Panc1 (cell line): ENCODE results near the gene FSTL5. TPM values are rescaled to one million over a fixed set of nuclear protein-coding genes. Genes with fewer than 3 reads are reported as not detected.

ENCODE experiments used
- ATAC-seq: fragments of 200-7000 bp; cut with Tn5 transposase; 2 replicates; pipeline ENCODE4 v1.9.1; 2020; ENCODE audit warnings: mild to moderate bottlenecking, moderate library complexity
- BruUV-seq: library from RNA; stranded (reverse); fragments of 400-500 nt; replicated peaks from 2 replicates; lab custom pipeline; 2021; lab: Mats Ljungman, UMichigan
- CTCF ChIA-PET: fragments of 300-600 bp; sonication (Branson Sonifier 250); formaldehyde crosslinking; loops from one replicate; lab custom pipeline; 2022; ENCODE audit warnings: antibody characterized with exemption; lab: Charles Lee
- POLR2A ChIA-PET: fragments of 300-600 bp; sonication (Branson Sonifier 250); formaldehyde crosslinking; loops from one replicate; lab custom pipeline; 2022; ENCODE audit warnings: antibody characterized with exemption; lab: Charles Lee
- DNase-seq: peaks from one replicate; pipeline ENCODE4 v3.0.0-alpha.2; 2010; ENCODE audit warnings: low read depth, low spot score
- H3K27ac ChIP-seq: 2 replicates; pipeline ENCODE4 v1.5.1; 2011; ENCODE audit warnings: mild to moderate bottlenecking, low read length, inconsistent platforms
- H3K27me3 ChIP-seq: fragments of 200-500 bp; sonication (Bioruptor generic); 2 replicates; pipeline ENCODE4 v1.6.0; 2014; ENCODE audit warnings: low read length, inconsistent platforms; ENCODE audit not compliant: control insufficient read depth, insufficient read depth
- H3K36me3 ChIP-seq: fragments of 200-500 bp; sonication (Bioruptor generic); 2 replicates; pipeline ENCODE4 v1.5.1; 2014; ENCODE audit warnings: inconsistent platforms, mild to moderate bottlenecking, low read length, moderate library complexity; ENCODE audit not compliant: control insufficient read depth, insufficient read depth
- H3K4me1 ChIP-seq: 2 replicates; pipeline ENCODE4 v1.5.1; 2011; ENCODE audit warnings: inconsistent platforms, mild to moderate bottlenecking, low read length, moderate library complexity; ENCODE audit not compliant: control insufficient read depth, insufficient read depth
- H3K4me3 ChIP-seq, 2 experiments: 2 replicates each; pipeline ENCODE4 v1.5.1; 2011 to 2012; ENCODE audit warnings: low read depth in 2 of 2, low read length in 2 of 2, mild to moderate bottlenecking in 2 of 2, inconsistent platforms in 1 of 2, moderate library complexity in 1 of 2
- H3K9me3 ChIP-seq: fragments of 200-500 bp; sonication (Bioruptor generic); 2 replicates; pipeline ENCODE4 v1.5.1; 2014; ENCODE audit warnings: low read depth, mild to moderate bottlenecking, inconsistent platforms, low read length, moderate library complexity; ENCODE audit not compliant: control insufficient read depth, insufficient read depth
- POLR2AphosphoS5 ChIP-seq: IDR thresholded peaks from 2 replicates; pipeline ENCODE4 v1.6.1; 2012; ENCODE audit warnings: mild to moderate bottlenecking, low read depth, low read length, moderate library complexity
- SIN3A ChIP-seq: IDR thresholded peaks from 2 replicates; pipeline ENCODE4 v1.6.1; 2012; ENCODE audit warnings: low read depth, mild to moderate bottlenecking, low read length, moderate library complexity, borderline replicate concordance; ENCODE audit not compliant: insufficient read depth
- TCF7L2 ChIP-seq: IDR thresholded peaks from 2 replicates; pipeline ENCODE4 v1.6.1; 2011; ENCODE audit warnings: mild to moderate bottlenecking, low read depth, low read length, inconsistent platforms
- in situ Hi-C: cut with HindIII; loops from 2 replicates; pipeline ENCODE4 v1.10.0; 2016; ENCODE audit warnings: low sequenced_read_pairs, low pct_unique_long_range_greater_than_20kb
- intact Hi-C: fragments of 100-400 bp; cut with micrococcal nuclease; formaldehyde crosslinking; loops from one replicate; pipeline ENCODE4 v1.10.0; 2022; ENCODE audit not compliant: unreplicated experiment
- total RNA-seq: library from RNA; stranded (reverse); gene quantifications from one replicate; pipeline ENCODE4 v1.2.1, GENCODE V29; 2021; ENCODE audit not compliant: unreplicated experiment
- TF ChIP-seq, protein P1 (sequence below), 2 experiments: IDR thresholded peaks; 2 replicates each; pipeline ENCODE4 v1.6.1; 2011 to 2012; ENCODE audit warnings: low read depth in 2 of 2, control low read depth in 1 of 2, low read length in 1 of 2, mild to moderate bottlenecking in 1 of 2, moderate library complexity in 1 of 2; ENCODE audit not compliant: insufficient read depth in 1 of 2
- TF ChIP-seq, protein P2 (sequence below): fragments of 450-650 bp; IDR thresholded peaks from 2 replicates; pipeline ENCODE4 v1.5.1; 2017; ENCODE audit warnings: mild to moderate bottlenecking

The FSTL5 gene
- total RNA-seq, 1 experiment from 2014 or later: 0.67 TPM

- Histone ChIP-seq H3K4me3 (no peak overlapping the region), H3K4me1 (no peaks in the 10 kb centered on the region), H3K9me3 (no peaks in the 10 kb centered on the region), H3K36me3 (no peaks in the 10 kb centered on the region), H3K27me3 (no peaks in the 10 kb centered on the region), H3K27ac (no peak overlapping the region)
- ChIA-PET CTCF (no interaction called here), POLR2A (no interaction called here)
- in situ Hi-C loops (no loop called here), intact Hi-C loops (no loop called here)
- TF ChIP-seq POLR2AphosphoS5 (no peak), TCF7L2 (no peak), SIN3A (no peak)
- TF ChIP-seq, protein P1, sequence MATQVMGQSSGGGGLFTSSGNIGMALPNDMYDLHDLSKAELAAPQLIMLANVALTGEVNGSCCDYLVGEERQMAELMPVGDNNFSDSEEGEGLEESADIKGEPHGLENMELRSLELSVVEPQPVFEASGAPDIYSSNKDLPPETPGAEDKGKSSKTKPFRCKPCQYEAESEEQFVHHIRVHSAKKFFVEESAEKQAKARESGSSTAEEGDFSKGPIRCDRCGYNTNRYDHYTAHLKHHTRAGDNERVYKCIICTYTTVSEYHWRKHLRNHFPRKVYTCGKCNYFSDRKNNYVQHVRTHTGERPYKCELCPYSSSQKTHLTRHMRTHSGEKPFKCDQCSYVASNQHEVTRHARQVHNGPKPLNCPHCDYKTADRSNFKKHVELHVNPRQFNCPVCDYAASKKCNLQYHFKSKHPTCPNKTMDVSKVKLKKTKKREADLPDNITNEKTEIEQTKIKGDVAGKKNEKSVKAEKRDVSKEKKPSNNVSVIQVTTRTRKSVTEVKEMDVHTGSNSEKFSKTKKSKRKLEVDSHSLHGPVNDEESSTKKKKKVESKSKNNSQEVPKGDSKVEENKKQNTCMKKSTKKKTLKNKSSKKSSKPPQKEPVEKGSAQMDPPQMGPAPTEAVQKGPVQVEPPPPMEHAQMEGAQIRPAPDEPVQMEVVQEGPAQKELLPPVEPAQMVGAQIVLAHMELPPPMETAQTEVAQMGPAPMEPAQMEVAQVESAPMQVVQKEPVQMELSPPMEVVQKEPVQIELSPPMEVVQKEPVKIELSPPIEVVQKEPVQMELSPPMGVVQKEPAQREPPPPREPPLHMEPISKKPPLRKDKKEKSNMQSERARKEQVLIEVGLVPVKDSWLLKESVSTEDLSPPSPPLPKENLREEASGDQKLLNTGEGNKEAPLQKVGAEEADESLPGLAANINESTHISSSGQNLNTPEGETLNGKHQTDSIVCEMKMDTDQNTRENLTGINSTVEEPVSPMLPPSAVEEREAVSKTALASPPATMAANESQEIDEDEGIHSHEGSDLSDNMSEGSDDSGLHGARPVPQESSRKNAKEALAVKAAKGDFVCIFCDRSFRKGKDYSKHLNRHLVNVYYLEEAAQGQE (IDR thresholded peaks at IDR 0.05; ENCODE audit: insufficient read depth in 1 of 2, low read depth in 2 of 2, low read length in 1 of 2): no peak
- TF ChIP-seq, protein P2, sequence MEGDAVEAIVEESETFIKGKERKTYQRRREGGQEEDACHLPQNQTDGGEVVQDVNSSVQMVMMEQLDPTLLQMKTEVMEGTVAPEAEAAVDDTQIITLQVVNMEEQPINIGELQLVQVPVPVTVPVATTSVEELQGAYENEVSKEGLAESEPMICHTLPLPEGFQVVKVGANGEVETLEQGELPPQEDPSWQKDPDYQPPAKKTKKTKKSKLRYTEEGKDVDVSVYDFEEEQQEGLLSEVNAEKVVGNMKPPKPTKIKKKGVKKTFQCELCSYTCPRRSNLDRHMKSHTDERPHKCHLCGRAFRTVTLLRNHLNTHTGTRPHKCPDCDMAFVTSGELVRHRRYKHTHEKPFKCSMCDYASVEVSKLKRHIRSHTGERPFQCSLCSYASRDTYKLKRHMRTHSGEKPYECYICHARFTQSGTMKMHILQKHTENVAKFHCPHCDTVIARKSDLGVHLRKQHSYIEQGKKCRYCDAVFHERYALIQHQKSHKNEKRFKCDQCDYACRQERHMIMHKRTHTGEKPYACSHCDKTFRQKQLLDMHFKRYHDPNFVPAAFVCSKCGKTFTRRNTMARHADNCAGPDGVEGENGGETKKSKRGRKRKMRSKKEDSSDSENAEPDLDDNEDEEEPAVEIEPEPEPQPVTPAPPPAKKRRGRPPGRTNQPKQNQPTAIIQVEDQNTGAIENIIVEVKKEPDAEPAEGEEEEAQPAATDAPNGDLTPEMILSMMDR: no peak
- ATAC-seq (no peak), DNase-seq (no peak)
- BruUV-seq: no TSS peak
Observed at GRCh38 chr4:161583549-161583948, 580.3 kb downstream of the FSTL5 start.

DNA sequence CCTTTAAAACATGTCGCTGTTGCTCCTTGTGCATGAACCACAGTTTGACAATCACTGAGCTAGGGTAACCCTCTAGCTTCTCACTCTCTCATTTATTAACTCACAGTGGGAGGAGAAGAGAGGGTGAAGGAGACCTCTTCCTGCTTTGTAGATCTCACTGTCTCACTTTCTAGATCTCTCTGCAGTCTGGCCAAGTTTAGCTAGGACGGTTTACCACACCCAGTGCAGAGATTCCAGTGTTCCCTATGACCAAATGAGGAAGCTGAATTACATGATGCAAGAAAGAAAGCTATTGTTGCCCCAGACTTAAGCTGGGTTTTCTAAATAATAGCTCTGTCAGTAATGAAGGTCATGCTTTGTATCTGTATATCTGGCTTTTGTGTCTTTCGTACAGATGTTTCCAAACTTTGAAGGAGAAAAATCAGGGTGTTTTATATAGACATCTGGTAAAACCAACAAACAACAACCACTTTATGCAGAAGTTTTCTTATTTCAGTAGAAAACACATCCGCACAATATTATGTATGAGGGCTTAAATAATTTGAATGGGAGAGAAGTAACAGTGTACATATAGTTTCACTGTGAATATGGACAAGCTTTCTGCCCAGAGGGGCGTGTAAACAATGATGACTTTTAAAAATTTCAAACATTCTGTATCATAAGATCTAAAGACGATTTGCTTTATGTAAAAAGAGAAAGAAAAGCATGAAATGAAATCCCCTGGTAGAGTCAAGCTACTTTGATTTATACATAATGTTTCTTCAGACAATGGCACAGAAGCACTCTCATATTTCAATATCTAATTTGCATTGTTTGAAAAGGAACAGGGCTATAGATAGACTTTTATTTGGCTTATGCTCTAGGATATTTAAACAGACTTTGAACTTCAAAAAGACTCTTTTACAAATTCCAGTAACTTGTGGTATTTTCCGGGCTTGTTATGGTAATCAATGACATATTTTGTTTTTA, 582.3 kb downstream of the FSTL5 start:
- H3K36me3 ChIP-seq: no peaks in the 10 kb centered on the region
- DNase-seq (no peak), ATAC-seq (no peak)
- H3K9me3 ChIP-seq: no peaks in the 10 kb centered on the region
- in situ Hi-C loops: no loop called here
- no peaks in the 10 kb centered on the region for H3K27me3 ChIP-seq
- H3K27ac ChIP-seq: no peak overlapping the region
- CTCF ChIA-PET: no interaction called here
- POLR2A ChIA-PET: no interaction called here
- no peaks in the 10 kb centered on the region for H3K4me1 ChIP-seq
- intact Hi-C loops: no loop called here
- no TSS peak for BruUV-seq
- no peak overlapping the region for H3K4me3 ChIP-seq
- TF ChIP-seq, protein P1 (IDR thresholded peaks at IDR 0.05; ENCODE audit: insufficient read depth in 1 of 2, low read depth in 2 of 2, low read length in 1 of 2): no peak
- TF ChIP-seq TCF7L2 (no peak), POLR2AphosphoS5 (no peak), SIN3A (no peak)
- TF ChIP-seq, protein P2: no peak
